ENCODE data around the gene TUBGCP5.

GRCh38 chr15:23057707-23058106 lies 18.3 kb upstream of the TUBGCP5 start:
- TF ChIP-seq POLR2AphosphoS5 (IDR thresholded peaks at IDR 0.05; ENCODE audit: borderline replicate concordance, low read depth, low read length) (no peak), EZH2 (IDR thresholded peaks at IDR 0.05) (no peak)
